Thyroid gland (tissue), 4 donors: ENCODE data around the gene YIF1B. TPM values are rescaled to one million over a fixed set of nuclear protein-coding genes. Genes with fewer than 3 reads are reported as not detected.

ENCODE experiments used
- DNase-seq, 2 donors: peaks; one replicate each; pipeline ENCODE4 v3.0.0-alpha.2; 2019
- H3K27ac ChIP-seq, 3 donors: fragments of 200-600 bp; sonication (generic); 1 replicate in 2 of 3; 2 replicates in 1 of 3; pipeline ENCODE4 v1.5.1; 2016 to 2019; ENCODE audit warnings: mild to moderate bottlenecking in 1 of 3, moderate library complexity in 1 of 3
- H3K27me3 ChIP-seq: fragments of 200-600 bp; sonication (generic); one replicate; pipeline ENCODE4 v1.5.1; 2019
- H3K36me3 ChIP-seq, 2 donors: fragments of 200-600 bp; sonication (generic); one replicate each; pipeline ENCODE4 v1.5.1; 2016 to 2019
- H3K4me1 ChIP-seq, 2 donors: fragments of 200-600 bp; sonication (generic); one replicate each; pipeline ENCODE4 v1.5.1; 2017 to 2019
- H3K4me3 ChIP-seq, 3 donors: fragments of 200-600 bp; sonication (generic); replicated peaks in 1 of 3; 1 replicate in 2 of 3; 2 replicates in 1 of 3; pipeline ENCODE4 v1.5.1; 2016; ENCODE audit warnings: mild to moderate bottlenecking in 1 of 3
- H3K9me3 ChIP-seq: fragments of 200-600 bp; sonication (generic); one replicate; pipeline ENCODE4 v1.5.1; 2017
- CTCF ChIP-seq, 6 experiments: fragments of 200-600 bp in 3 of 6; fragments of 450-650 bp in 3 of 6; sonication (generic) in 3 of 6; IDR thresholded peaks; one replicate each; pipeline ENCODE4 v1.5.1; 2016 to 2019; ENCODE audit warnings: antibody characterized with exemption in 6 of 6, mild to moderate bottlenecking in 2 of 6, inconsistent platforms in 1 of 6, moderate library complexity in 1 of 6
- POLR2A ChIP-seq, 2 donors: fragments of 450-650 bp; IDR thresholded peaks; one replicate each; pipeline ENCODE4 v1.6.1; 2017; ENCODE audit warnings: antibody characterized with exemption in 2 of 2, mild to moderate bottlenecking in 2 of 2, moderate library complexity in 1 of 2
- WGBS, 2 donors: methylation state at CpG; one replicate each; pipeline ENCODE4 v1.1.5; 2017; 5-methylcytosine and 5-hydroxymethylcytosine counted together
- intact Hi-C: fragments of 100-400 bp; cut with DNase I; formaldehyde crosslinking; loops from one replicate; pipeline ENCODE4 v1.15.1; 2023
- total RNA-seq, 4 donors: library from RNA; depleted of rRNA; stranded (reverse); fragments of >200 nt; gene quantifications; one replicate each; pipeline ENCODE4 v1.2.3, GENCODE V29; 2016

YIF1B gene
- total RNA-seq, 4 donors from 2014 or later, result 12.9 to 30.9 (median 21.0) TPM

- peaks cover 24 to 61% of the 10 kb centered on the region in 2 donors for H3K4me1 ChIP-seq
- H3K36me3 ChIP-seq, result peaks cover 8% of the 10 kb centered on the region in 2 donors
- TF ChIP-seq POLR2A (IDR thresholded peaks at IDR 0.05) (no peak), CTCF (IDR thresholded peaks at IDR 0.05) (no peak)
- intact Hi-C loops, result no loop called here
- H3K4me3 ChIP-seq, result no peak overlapping the region
- 87 to 95% methylated on average over 8 of the region's 8 CpGs for WGBS, 2 donors
- H3K9me3 ChIP-seq, result no peaks in the 10 kb centered on the region
- H3K27me3 ChIP-seq, result no peaks in the 10 kb centered on the region
- H3K27ac ChIP-seq, result peak overlapping the region in 2 of 3 donors; percentile 34 to 46
- DNase-seq, result no peak
Measured at GRCh38 chr19:38283271-38283670, 32.5 kb downstream of the YIF1B start.

GRCh38 chr19:38281811-38282566, 33.8 kb downstream of the YIF1B start:
- TF ChIP-seq POLR2A (IDR thresholded peaks at IDR 0.05), result no peak
- TF ChIP-seq CTCF (IDR thresholded peaks at IDR 0.05), result no peak
- no peak overlapping the region for H3K4me3 ChIP-seq
- peaks cover 37 to 74% of the 10 kb centered on the region in 2 donors for H3K4me1 ChIP-seq
- 58 to 62% methylated on average over 7 of the region's 7 CpGs for WGBS, 2 donors
- H3K27ac ChIP-seq, result peak overlapping the region in 2 of 3 donors; percentile 34 to 46
- H3K27me3 ChIP-seq, result no peaks in the 10 kb centered on the region
- no peak for DNase-seq
- H3K36me3 ChIP-seq, result no peaks in the 10 kb centered on the region
- intact Hi-C loops, result no loop called here
- no peaks in the 10 kb centered on the region for H3K9me3 ChIP-seq

GRCh38 chr19:38280030-38280921, 35.5 kb downstream of the YIF1B start:
- Histone ChIP-seq H3K27me3 (no peaks in the 10 kb centered on the region), H3K4me3 (no peak overlapping the region), H3K27ac (peak overlapping the region in 1 of 3 donors; percentile 27), H3K9me3 (no peaks in the 10 kb centered on the region), H3K36me3 (no peaks in the 10 kb centered on the region), H3K4me1 (peaks cover 54 to 88% of the 10 kb centered on the region in 2 donors)
- TF ChIP-seq POLR2A (IDR thresholded peaks at IDR 0.05) (no peak), CTCF (IDR thresholded peaks at IDR 0.05) (no peak)
- no peak for DNase-seq
- 83 to 95% methylated on average over 17 of the region's 17 CpGs for WGBS, 2 donors
- intact Hi-C loops, result no loop called here

- H3K4me1 ChIP-seq, result peaks cover 64 to 97% of the 10 kb centered on the region in 2 donors
Measured at GRCh38 chr19:38278751-38279150, 37.0 kb downstream of the YIF1B start.

More at GRCh38 chr19:38278751-38279150, 37.0 kb downstream of the YIF1B start:
- Histone ChIP-seq H3K36me3 (no peaks in the 10 kb centered on the region), H3K9me3 (no peaks in the 10 kb centered on the region), H3K27ac (peak overlapping the region; percentile 72 to 78 (median 74)), H3K4me3 (no peak overlapping the region), H3K27me3 (no peaks in the 10 kb centered on the region)
- DNase-seq, result no peak
- intact Hi-C loops, result no loop called here
- no peak for TF ChIP-seq CTCF (IDR thresholded peaks at IDR 0.05)
- no peak for TF ChIP-seq POLR2A (IDR thresholded peaks at IDR 0.05)
- 59 to 79% methylated on average over 2 of the region's 2 CpGs for WGBS, 2 donors
